ENCODE data around the gene ABCA7. TPM values are rescaled to one million over a fixed set of nuclear protein-coding genes. Genes with fewer than 3 reads are reported as not detected.
A peak's percentile ranks its signal among the peaks of the same experiment; 100 is the strongest.

ABCA7 gene
- total RNA-seq, 4 donors from 2014 or later = 3.9 to 9.5 (median 6.9) TPM

DNA sequence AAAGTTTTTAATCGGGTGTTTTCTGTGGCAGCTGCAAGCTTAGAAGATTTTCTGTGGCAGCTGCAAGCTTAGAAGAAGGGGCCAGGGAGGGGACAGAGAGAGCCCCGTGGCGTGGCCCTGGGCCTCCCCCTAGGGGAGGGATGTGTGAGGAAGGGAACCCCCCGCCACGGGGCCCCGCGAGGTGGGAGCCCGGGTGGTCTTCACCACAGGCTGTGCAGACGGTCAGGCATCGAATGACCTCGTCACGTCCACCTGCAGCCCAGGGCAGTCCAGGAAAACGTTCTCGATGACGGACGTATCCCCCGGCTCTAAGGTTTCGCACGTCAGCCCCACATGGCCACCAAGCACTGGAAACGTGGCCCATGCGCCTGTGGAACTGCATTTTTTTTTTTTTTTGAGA lies 46.7 kb downstream of the ABCA7 start:
- H3K4me1 ChIP-seq = peaks cover 5 to 46% (median 35%) of the 10 kb centered on the region in 4 donors
- 80% methylated on average over 20 of the region's 21 CpGs for WGBS
- H3K36me3 ChIP-seq = peaks cover 11 to 60% (median 53%) of the 10 kb centered on the region in 4 donors
- no peak overlapping the region for H3K4me3 ChIP-seq
- intact Hi-C loops (cut with DNase I) = no loop called here
- H3K27me3 ChIP-seq = peaks cover 0 to 29% (median 0%) of the 10 kb centered on the region in 4 donors
- DNase-seq (ENCODE audit: extremely low spot score) = no peak
- H3K9me3 ChIP-seq = no peaks in the 10 kb centered on the region
- no peak overlapping the region for H3K27ac ChIP-seq (replicated peaks in 1 of 4)
- TF ChIP-seq, protein P1, sequence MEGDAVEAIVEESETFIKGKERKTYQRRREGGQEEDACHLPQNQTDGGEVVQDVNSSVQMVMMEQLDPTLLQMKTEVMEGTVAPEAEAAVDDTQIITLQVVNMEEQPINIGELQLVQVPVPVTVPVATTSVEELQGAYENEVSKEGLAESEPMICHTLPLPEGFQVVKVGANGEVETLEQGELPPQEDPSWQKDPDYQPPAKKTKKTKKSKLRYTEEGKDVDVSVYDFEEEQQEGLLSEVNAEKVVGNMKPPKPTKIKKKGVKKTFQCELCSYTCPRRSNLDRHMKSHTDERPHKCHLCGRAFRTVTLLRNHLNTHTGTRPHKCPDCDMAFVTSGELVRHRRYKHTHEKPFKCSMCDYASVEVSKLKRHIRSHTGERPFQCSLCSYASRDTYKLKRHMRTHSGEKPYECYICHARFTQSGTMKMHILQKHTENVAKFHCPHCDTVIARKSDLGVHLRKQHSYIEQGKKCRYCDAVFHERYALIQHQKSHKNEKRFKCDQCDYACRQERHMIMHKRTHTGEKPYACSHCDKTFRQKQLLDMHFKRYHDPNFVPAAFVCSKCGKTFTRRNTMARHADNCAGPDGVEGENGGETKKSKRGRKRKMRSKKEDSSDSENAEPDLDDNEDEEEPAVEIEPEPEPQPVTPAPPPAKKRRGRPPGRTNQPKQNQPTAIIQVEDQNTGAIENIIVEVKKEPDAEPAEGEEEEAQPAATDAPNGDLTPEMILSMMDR (IDR thresholded peaks at IDR 0.05) = no peak
- TF ChIP-seq POLR2A (IDR thresholded peaks at IDR 0.05; ENCODE audit: low read depth) (no peak), EP300 (IDR thresholded peaks at IDR 0.05) (no peak), POLR2AphosphoS5 (IDR thresholded peaks at IDR 0.05) (no peak)

DNA sequence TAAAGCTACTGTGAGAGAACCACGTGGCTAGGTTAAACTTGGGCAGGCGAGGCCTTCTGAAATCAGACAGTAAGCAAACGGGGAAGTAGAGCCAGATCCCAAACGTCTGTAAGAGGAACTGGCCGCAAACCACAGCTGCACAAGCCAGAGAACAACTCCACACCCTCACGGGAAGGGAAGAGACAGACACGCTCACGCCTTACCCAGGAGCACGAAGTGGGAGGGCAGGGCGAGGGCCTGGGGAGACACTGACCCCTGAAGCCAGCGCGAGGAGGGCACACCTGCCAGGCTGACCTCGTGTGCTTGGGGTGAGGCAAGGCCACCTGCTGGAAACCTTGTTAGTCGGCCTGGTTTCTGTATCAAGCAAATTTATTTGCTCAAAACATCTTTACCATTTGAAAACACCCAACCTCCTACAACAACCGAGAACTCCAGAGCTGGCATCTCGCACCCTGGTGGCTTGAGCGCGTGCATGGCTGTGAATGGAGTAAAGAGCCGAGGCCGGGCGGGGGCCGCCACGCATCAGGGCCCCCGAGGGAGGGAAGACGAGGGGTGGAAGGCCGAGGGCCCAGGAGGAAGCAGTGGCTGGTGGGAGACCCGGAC lies 48.0 kb downstream of the ABCA7 start:
- Histone ChIP-seq H3K4me3 (no peak overlapping the region), H3K4me1 (peaks cover 0 to 39% (median 25%) of the 10 kb centered on the region in 4 donors), H3K27me3 (peaks cover 0 to 16% (median 0%) of the 10 kb centered on the region in 4 donors), H3K36me3 (peaks cover 13 to 73% (median 64%) of the 10 kb centered on the region in 4 donors), H3K27ac (replicated peaks in 1 of 4) (peak overlapping the region; percentile 22 to 75 (median 62)), H3K9me3 (no peaks in the 10 kb centered on the region)
- WGBS = 66% methylated on average over 24 of the region's 27 CpGs
- intact Hi-C loops (cut with DNase I) = no loop called here
- TF ChIP-seq POLR2A (IDR thresholded peaks at IDR 0.05; ENCODE audit: low read depth) = no peak
- TF ChIP-seq POLR2AphosphoS5 (IDR thresholded peaks at IDR 0.05) = peak; percentile 14 to 49
- TF ChIP-seq, protein P1 (IDR thresholded peaks at IDR 0.05) = no peak
- DNase-seq (ENCODE audit: extremely low spot score) = peak; percentile 95

DNA sequence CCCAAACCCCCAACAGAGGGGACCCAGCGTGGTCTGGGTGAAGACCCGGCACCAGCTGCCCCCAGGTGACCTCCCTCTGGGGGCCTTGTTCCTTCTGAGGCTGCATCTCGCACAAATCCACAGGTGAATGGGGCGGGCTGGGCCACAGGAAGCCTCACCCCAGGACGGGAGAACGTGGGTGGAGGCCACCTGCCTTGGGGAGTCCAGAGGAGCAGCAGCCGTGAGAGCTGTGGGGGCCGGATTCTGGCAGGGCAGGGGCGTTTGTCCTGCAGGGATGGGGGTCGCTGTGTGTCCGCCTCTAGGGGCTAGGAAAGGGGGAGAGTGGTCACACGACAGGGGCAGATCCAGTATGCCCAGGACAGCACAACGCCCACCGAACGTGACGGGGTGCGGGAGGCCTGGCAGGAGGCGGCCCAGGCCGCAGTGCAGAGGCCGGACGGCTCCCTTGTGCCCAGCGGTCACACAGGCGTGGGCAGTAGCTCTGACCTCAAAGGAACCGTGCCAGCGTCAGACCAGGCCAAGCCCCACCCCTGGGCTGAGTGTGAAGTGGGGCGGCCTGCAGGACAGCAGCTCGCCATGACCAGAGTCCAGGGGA lies 48.6 kb downstream of the ABCA7 start:
- TF ChIP-seq EP300 (IDR thresholded peaks at IDR 0.05) (no peak), POLR2AphosphoS5 (IDR thresholded peaks at IDR 0.05) (peak in 1 of 2 donors; percentile 15), POLR2A (IDR thresholded peaks at IDR 0.05; ENCODE audit: low read depth) (no peak)
- TF ChIP-seq, protein P1 (IDR thresholded peaks at IDR 0.05) = no peak
- intact Hi-C loops (cut with DNase I) = no loop called here
- Histone ChIP-seq H3K27ac (replicated peaks in 1 of 4) (peak overlapping the region; percentile 22 to 75 (median 62)), H3K4me1 (peaks cover 1 to 38% (median 30%) of the 10 kb centered on the region in 4 donors), H3K4me3 (no peak overlapping the region), H3K36me3 (peaks cover 13 to 79% (median 70%) of the 10 kb centered on the region in 4 donors), H3K9me3 (no peaks in the 10 kb centered on the region), H3K27me3 (peaks cover 0 to 10% (median 0%) of the 10 kb centered on the region in 4 donors)
- WGBS = 88% methylated on average over 10 of the region's 27 CpGs
- no peak for DNase-seq (ENCODE audit: extremely low spot score)

DNA sequence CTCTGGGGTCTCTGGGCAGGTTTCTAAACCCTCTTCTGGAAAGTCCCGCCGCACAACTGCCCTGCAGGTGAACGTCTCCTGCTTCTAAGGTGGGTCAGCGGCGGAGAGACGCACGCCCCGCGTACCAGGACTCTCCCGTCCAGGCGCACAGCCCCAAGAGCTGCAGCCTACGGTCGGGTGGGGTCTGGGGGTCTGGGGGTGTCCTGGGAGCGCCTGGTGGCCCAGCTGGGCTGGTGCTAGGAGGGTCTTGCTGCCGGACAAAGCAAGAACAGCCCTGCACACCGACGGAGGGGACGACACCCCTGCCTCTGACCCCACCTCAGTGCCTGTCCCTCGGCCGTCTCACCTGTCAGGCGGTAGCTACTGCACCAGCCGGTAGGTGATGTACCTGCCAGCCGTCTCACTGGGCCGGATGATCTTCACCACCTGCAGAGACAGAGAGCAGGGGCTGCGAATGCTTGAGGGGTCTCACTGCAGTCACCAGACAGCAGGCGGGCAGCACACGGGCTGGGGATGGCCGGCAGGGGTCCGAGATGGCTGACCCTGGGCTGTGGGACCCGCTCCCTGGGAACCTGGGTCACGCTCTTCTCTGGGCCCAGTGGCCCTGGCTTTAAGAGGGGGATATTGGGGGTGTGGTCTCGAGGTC lies 49.3 kb downstream of the ABCA7 start:
- no peak for TF ChIP-seq POLR2A (IDR thresholded peaks at IDR 0.05; ENCODE audit: low read depth)
- no peak for TF ChIP-seq EP300 (IDR thresholded peaks at IDR 0.05)
- TF ChIP-seq POLR2AphosphoS5 (IDR thresholded peaks at IDR 0.05) = no peak
- TF ChIP-seq, protein P1 (IDR thresholded peaks at IDR 0.05) = no peak
- Histone ChIP-seq H3K27me3 (peaks cover 0 to 3% (median 0%) of the 10 kb centered on the region in 4 donors), H3K27ac (replicated peaks in 1 of 4) (peak overlapping the region in 2 of 4 donors; percentile 66 to 75), H3K4me1 (peaks cover 9 to 45% (median 38%) of the 10 kb centered on the region in 4 donors), H3K4me3 (no peak overlapping the region), H3K36me3 (peaks cover 13 to 83% (median 72%) of the 10 kb centered on the region in 4 donors), H3K9me3 (no peaks in the 10 kb centered on the region)
- intact Hi-C loops (cut with DNase I) = no loop called here
- no peak for DNase-seq (ENCODE audit: extremely low spot score)
- WGBS = 90% methylated on average over 17 of the region's 32 CpGs

Data from esophagus muscularis mucosa (tissue), 4 donors.